Measurements from ENCODE around the gene PAX8.

- TF ChIP-seq EZH2 (IDR thresholded peaks at IDR 0.05; ENCODE audit: low read length, unreplicated experiment) = no peak
- no peak for TF ChIP-seq CTCF (conservative IDR thresholded peaks at IDR 0.05; ENCODE audit: low read depth, low read length)
These were observed 19.5 kb upstream of the PAX8 start for GRCh38 chr2:113298176-113298575.
